ENCODE data around the gene CYB5R2. TPM values are rescaled to one million over a fixed set of nuclear protein-coding genes. Genes with fewer than 3 reads are reported as not detected.

Gene CYB5R2
- total RNA-seq: 10 to 100 TPM in 1 of 4 donors, 1 to 10 TPM in 3; 5.2 to 12.6 (median 7.4) TPM

- no peak for TF ChIP-seq CTCF (IDR thresholded peaks at IDR 0.05; ENCODE audit: low read depth)
Observed at GRCh38 chr11:7672960-7673723, at the start of gene CYB5R2. Gene CYB5R2 (minus strand): TSS chr11:7673500. CDS start chr11:7672825, 675 bp downstream.

- no peak for TF ChIP-seq CTCF (IDR thresholded peaks at IDR 0.05; ENCODE audit: low read depth)
Observed at GRCh38 chr11:7714786-7715185, 41.5 kb upstream of the CYB5R2 start.

- no peak for TF ChIP-seq CTCF (IDR thresholded peaks at IDR 0.05; ENCODE audit: low read depth)
Observed at GRCh38 chr11:7706377-7706776, 33.1 kb upstream of the CYB5R2 start, which contains the start of gene OVCH2. Gene OVCH2 (minus strand): TSS chr11:7706477. CDS start chr11:7706394, 83 bp downstream.

GRCh38 chr11:7703740-7704139, 30.4 kb upstream of the CYB5R2 start:
- TF ChIP-seq CTCF (IDR thresholded peaks at IDR 0.05; ENCODE audit: low read depth): no peak

- no peak for TF ChIP-seq CTCF (IDR thresholded peaks at IDR 0.05; ENCODE audit: low read depth)
Observed at GRCh38 chr11:7696424-7696823, 23.1 kb upstream of the CYB5R2 start.

GRCh38 chr11:7694235-7694634, 20.9 kb upstream of the CYB5R2 start:
- TF ChIP-seq CTCF (IDR thresholded peaks at IDR 0.05; ENCODE audit: low read depth): no peak

GRCh38 chr11:7692426-7692825, 19.1 kb upstream of the CYB5R2 start:
- TF ChIP-seq CTCF (IDR thresholded peaks at IDR 0.05; ENCODE audit: low read depth): no peak
